ENCODE results near the gene SRPK3.
"Not testable (repeated sequence)": the region's sequence is repeated elsewhere in the genome, so short reads cannot be mapped to it uniquely, and the experiment has no call there.

SRPK3 gene, protein sequence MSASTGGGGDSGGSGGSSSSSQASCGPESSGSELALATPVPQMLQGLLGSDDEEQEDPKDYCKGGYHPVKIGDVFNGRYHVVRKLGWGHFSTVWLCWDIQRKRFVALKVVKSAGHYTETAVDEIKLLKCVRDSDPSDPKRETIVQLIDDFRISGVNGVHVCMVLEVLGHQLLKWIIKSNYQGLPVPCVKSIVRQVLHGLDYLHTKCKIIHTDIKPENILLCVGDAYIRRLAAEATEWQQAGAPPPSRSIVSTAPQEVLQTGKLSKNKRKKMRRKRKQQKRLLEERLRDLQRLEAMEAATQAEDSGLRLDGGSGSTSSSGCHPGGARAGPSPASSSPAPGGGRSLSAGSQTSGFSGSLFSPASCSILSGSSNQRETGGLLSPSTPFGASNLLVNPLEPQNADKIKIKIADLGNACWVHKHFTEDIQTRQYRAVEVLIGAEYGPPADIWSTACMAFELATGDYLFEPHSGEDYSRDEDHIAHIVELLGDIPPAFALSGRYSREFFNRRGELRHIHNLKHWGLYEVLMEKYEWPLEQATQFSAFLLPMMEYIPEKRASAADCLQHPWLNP

DNA sequence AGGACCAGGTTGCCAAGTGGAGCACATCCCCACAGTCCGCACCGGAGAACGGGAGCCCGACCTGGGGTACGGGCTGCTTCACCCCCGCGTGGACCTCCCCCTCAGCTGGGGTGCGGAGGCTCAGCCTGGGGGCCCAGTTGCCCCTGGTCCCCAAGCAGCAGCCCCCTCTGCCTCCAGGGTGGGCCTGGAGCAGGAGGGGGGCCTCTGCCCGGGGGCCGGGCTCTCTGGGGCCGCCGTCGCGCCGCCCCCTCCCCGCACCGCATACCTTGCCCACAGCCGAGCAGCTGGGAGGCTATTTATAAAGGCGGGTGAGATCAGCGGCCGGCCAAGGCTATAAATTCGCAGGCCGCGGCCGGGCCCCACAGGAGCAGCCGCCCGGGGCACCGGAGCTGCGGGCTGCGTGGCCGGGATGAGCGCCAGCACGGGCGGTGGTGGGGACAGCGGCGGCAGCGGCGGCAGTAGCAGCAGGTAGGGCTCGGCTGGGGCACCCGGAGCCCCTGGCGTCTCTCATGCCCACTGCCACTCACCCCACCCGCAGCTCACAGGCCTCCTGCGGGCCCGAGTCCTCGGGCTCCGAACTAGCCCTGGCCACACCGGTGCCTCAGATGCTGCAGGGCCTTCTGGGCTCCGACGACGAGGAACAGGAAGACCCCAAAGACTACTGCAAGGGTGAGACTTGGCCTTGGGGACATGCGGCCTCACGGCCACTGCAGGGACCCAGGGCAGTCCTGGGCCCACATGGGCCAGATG lies at the start of gene SRPK3:
Gene SRPK3 (plus strand): TSS at position 364 of the 750 bp plus-strand sequence. CDS start 46 bp downstream, at position 410.
- no peak for DNase-seq

DNA sequence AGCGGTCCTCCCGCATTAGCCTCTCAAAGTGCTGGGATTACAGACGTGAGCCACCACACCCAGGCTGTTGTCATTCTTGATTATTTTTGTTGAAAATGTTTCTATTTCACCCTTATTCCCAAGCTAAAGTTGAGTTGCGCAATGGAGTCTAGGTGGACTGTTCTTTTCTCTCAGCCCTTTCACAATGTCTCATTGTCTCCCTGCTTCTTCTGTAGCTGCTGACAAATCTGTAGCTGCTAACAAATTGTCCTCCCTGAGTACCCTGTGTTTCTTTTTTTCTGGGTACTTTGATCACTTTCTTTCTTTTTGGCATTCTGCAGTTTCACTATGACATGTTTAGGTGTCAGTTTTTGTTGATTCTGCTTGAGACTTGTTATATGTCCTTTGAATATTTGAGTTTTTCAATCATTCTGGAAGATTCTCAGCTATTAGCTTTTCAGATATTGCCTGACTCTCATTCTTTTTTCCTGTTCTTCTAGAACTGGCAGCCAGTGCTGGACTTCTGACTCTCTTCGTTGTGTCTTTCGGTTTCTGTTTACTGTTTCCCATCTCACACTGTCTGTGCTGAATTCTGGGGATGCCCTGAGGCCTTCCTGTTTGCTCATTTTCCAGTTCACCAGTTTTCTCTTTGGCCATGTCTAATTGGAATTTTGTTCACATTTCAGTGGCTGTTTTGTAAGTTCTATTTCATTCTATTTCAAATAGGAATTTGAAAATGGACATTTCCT lies 49.6 kb upstream of the SRPK3 start:
- no peak for DNase-seq

DNA sequence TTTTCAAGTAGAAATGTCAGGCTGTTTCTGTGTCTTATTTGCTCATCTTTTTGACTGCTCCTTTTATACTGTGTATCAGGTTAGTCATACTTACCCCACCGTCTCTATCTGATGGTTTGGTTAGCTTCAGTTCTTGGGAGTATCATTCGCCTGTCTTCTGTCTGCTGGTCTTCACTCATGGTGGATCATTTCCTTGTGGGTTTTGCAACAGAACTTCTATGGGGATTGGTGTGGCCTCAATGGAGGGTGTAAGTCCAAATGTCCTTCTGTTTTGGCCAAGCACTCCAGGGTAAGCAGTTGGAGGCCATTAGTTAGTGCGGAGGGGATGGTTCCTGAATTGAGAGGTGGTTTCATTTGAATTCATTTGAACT lies 49.0 kb upstream of the SRPK3 start:
- no peak for DNase-seq

DNA sequence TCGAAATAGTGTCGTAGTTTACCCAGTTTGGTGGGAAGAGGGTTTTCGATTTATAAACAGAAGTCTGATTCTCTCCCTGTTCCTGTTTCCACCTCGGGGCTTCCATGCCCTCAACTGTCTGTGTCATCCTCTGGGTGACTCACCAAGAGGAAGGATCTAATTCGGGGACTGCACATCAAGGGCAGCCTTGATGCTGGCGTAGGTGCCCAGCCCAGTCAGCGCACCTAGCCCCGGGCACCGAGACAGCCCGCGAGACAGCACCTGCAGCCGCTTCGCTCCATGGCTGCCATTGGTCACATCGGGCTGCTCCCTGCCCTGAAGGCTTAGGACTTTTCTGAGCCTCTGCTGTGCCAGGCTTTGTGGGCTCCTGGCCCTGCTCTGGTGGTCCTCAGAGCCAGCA lies 48.4 kb upstream of the SRPK3 start:
- no peak for DNase-seq

DNA sequence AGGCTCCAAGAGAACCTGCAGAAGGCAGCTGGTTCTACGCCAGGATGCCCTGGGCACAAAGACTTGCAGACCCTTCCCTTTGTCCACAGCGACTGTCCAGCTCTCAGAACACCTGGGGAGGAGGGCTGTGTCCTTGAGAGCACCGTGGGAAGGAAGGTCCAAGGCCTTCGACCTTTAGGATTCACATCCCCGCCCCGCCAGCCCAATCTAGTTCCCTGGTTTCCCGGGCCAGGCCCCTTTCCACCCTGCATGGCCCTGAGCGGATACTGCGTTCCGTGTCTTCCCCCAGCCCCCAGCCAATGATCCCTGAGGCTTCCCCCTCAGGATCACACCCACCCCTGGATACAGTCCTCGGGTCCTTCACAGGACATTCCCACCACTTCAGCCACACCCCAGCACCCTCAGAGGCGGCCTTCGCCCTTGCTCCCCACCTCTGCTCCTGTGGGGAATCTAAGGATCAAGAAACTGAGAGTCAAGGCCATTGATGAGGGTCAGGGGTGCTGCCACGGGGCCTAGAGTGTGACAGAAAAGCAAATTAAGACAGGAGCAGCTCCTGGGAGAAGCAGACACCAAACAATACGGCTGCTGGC lies 47.1 kb upstream of the SRPK3 start:
- DNase-seq, result no peak

DNA sequence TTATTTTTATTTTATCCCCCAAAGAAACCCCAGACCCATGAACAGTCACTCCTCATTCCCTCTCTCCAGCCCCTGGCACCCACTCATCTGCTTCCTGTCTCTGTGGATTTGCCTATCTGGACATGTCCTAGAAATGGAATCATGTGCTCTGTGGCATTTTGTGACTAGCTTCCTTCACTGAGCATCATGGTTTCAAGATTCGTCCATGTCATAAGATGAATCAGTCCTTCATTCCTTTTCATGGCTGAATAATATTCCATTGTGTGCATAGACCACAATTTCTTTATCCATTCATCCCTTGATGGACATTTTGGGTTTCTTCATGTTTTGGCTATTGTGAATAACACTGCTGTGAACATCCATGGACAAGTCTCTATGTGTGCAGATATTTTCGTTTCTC lies 46.0 kb upstream of the SRPK3 start:
- no peak for DNase-seq

DNA sequence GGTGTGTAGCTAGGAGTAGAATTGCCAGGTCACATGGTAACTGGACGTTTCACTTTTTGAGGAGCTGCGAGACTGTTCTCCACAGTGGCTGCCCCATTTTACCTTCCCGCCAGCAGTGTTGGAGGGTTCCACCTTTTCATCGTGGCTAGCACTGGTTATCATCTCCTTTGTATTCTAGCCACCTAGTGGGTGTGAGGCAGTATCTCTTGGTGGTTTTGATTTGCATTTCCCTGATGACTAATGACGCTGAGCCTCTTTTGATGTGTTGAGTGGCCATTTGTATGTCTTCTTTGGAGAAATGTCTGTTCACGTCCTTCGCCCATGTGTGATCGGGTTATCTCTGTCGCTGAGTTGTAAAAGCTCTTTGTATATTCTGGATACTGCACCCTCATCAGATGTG lies 45.6 kb upstream of the SRPK3 start:
- DNase-seq, result no peak

DNA sequence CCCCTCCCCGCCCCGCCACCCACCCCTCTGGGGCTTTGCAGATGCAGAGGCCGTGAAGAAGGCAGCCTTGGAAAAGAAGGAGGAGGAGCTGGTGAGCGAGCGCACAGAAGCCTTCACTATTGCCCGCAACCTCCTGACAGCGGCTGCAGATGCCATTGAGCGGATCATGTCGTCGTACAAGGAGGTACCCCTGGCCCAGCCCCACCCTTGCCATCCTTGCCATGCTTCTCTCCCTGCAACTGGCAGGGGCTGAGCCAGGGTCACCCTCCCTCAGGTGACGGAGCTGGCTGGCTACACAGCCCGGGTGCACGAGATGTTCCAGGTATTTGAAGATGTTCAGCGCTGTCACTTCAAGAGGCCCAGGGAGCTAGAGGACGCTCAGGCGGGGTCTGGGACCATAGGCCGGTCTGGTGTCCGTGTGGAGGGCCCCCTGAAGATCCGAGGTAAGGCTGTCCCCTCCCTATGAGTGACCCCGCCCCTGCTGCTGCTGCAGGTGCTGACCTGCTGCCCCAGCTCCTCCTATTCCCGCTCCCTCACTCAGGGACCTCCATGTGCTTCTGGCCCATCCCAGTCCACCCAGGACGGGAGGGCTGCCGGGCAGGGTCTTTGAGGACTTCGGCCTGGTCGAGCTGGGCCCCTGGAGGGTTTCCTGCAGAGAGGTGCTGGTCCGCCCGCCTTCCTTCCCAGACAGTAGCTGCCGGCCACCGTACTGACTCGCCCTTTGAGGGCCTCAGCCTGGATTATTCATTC lies 44.6 kb upstream of the SRPK3 start:
- no peak for DNase-seq

DNA sequence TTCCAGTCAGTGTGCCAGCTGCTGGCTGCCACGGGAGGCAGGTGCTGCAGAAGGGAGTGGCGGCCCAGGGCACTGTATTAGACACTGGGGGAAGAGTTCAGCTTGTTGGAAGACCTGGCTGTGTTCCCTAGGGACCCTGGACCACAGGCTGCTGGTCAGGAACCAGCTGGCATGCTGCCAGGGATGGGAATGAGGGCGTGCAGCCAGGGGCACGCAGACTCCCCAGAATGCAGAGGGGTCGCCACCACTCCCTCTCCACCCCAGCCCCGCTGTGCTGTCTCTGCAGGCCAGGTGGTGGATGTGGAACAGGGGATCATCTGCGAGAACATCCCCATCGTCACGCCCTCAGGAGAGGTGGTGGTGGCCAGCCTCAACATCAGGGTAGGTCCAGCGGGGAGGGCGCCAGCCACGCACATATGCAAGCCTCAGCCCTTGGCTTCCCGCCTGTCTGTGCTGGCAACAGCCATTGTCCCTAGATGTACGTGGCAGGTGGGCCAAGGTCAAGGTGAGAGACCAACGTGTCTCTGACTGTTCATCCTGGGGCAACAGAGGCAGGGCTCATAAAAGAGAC lies 43.9 kb upstream of the SRPK3 start:
- no peak for DNase-seq

DNA sequence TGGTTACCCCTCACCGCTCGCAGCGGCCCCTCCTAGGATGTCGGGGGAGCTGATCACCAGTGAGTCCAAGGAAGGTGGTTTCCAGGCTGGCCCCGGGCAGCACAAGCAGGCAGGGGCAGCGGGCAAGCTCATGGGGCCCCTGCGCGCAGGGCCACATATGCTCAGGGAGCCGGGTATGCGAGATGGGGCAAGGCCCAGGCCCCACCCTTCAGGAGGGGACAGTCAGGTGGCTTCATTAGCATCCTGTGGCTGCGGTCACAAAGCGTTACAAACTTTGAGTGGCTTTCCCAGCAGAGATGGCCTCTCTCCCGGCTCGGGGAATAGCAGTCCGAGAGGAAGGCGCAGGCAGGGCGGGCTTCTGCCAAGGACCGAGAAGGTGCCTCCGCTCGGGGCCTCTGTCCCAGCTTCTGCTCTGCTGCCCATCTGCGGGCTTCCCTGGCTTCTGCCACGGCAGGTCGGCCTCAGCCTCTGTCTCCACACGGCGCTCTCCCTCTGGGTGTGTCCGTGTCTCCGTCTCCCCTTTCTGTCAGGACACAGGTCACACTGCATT lies 42.7 kb upstream of the SRPK3 start:
- DNase-seq, result no peak

DNA sequence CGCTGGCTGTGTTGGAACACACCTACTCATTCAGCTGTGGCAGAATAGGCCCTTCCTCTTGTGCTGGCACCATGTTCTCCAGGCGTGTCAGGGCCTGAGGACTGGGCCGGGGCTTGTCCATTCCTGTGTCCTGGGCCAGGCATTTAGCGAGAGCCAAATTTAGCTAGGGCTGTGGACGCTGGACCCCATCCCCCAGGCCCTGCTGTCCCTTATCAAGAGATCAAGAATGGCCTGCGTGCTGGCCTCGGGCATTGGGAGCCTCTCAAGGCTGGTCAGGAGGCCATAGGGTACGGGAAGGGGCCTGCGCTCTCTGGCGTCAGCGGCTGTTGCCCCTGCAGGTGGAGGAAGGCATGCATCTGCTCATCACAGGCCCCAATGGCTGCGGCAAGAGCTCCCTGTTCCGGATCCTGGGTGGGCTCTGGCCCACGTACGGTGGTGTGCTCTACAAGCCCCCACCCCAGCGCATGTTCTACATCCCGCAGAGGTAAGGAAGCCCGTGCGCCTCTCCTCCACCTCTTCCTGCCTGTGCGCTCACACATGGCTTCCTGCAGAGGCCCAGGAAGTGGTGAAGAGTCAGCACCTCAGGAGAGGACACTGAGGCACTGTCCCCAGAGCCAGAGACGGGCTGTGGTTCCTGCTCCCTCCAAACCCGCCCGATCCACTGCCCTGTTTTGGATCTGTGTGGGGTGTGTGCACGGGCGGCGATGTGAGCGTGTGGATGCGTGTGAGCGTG lies 40.9 kb upstream of the SRPK3 start:
- DNase-seq, result no peak

DNA sequence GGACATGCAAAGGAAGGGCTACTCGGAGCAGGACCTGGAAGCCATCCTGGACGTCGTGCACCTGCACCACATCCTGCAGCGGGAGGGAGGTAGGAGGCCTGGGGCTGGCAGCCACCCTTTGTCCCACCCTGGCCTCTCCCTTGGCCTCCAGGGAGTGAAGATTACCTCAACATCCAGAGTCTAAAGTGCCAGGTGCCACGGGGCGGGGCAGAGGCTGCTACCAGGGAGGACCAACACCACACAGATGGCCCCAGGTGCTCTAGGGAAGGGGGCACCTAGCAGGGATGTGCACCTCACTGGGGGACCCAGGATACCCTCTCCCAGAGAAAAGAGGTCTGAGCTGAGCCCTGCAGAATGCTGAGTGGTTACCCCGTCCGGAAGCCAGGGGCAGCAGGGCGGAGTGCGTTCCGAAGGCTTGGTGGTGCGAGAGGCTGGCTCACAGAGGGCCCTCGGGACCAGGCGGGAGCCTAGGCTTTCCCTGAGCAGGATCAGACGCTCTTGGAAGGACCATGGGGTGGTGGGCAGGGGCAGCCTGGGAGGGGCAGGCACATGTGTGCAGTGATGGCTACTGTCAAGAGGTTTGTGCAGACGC lies 40.1 kb upstream of the SRPK3 start:
- no peak for DNase-seq

DNA sequence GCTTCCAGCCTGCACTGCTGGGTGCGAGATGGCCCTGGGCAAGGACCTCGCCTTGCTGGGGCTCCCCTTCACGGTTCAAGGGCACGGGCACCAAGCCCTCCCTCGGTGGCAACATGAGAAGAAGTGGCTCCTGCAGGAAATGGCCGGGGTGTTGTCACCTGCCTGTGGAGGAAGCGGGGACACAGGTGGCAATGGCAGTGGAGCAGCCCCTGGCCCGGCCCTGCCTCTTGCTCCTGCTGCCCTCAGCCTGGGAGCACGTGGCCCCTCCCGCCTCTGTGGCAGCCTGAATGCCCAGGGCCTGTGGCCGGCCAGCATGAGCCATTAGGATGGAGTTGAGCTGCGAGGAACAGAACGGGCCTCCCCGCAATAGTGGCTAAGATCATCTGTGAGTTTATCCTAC lies 39.4 kb upstream of the SRPK3 start:
- DNase-seq, result no peak

DNA sequence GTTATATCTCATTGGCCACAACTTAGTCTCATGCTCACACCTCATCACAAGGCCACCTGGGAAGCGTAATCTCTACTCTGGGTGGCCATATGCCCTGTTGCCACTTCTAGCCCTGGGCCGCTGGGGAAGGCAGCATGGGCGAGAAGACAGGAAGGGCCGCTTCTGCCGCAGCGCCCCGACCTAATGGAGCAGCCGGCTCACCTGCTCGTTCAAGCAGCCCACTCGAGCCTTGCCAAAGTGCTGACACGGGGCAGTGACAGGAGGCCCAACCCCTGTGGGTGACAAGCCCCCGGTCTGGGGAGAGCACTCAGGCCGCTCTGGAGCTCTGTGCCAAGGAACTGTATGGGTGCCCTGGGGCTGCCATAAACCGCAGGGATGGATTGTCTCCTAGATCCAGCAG lies 38.7 kb upstream of the SRPK3 start:
- not testable (repeated sequence) for DNase-seq

DNA sequence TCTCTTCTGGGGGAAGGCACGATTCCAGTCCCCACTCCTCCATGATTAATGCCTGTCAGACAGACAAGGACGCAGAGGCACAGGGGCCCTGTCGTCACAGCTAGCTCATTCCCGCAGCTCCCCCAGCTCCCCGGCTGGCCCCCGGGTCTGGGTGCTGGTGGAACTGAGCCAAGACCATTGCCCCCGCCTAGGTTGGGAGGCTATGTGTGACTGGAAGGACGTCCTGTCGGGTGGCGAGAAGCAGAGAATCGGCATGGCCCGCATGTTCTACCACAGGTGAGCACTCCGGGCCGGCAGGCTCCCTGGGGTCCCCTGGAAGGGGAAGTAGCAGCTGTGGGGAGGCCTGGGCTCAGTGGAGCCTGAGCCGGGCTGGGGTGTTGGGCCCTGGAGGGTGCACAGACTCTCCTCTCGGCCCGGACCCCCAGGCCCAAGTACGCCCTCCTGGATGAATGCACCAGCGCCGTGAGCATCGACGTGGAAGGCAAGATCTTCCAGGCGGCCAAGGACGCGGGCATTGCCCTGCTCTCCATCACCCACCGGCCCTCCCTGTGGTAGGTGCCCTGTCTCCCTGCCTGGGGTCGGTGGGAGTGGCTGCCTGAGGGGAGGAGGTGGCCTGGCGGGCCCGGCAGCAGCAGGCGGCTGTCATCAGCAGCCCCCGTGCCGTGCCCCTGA lies 37.9 kb upstream of the SRPK3 start:
- not testable (repeated sequence) for DNase-seq

DNA sequence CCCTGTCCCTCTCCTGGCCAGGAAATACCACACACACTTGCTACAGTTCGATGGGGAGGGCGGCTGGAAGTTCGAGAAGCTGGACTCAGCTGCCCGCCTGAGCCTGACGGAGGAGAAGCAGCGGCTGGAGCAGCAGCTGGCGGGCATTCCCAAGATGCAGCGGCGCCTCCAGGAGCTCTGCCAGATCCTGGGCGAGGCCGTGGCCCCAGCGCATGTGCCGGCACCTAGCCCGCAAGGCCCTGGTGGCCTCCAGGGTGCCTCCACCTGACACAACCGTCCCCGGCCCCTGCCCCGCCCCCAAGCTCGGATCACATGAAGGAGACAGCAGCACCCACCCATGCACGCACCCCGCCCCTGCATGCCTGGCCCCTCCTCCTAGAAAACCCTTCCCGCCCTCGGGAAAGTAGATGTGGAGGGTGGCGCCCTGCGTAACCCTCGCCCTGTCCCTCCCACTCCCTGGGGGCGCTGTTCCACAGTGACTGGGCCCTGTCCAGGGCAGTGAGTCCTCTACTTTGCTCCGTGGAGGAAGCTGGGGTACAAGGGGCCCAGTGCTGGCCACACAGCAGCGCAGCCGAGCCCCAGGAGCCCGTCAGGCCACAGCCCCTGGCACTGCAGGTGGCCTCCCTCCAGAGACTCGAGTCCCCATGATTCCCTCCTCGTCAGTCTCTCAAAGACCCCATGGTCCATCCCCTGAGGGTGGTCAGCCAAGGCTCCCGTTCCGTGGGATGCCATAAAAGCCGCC lies 37.2 kb upstream of the SRPK3 start:
- not testable (repeated sequence) for DNase-seq

DNA sequence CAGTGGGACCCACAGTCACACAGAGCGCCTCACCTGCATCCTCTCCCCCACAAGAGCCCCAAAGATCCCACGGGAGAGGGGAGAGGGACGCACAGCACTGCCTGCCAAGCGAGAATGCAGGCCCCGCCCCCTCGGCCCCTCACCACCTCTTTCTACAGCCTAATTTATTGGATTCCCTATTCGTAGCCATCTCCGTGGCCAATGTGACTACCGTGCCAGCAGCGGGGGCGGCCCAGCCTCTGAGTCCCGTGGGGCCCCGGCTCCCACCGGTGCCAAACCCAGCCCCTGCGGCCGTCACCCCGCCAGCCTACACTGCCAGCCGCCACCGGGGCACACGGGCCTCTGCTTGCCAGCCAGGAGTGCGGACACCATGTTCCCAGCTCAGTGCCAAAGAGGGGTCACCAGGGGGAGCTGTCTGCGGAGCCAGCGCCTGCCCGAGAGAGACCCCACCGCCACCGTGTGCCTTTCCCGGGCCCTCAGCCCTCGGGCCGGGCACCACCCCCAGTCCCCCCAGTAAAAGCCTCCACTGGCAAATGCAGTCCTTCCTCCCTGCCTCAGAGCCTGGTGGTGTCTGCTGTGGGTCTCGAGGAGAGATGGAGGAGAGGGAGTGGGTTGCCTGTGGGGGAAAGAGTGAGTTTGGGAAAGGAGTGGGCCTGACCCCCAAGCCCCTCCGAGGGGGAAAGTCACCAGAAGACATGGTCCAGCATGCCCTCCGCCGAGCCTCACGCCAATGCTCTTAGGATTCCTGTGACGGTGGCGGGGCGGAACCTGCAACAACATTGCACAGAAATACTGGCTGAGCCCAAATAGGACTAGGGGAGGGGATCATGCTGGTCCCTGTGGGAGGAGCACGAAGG lies 36.4 kb upstream of the SRPK3 start:
- no peak for DNase-seq

DNA sequence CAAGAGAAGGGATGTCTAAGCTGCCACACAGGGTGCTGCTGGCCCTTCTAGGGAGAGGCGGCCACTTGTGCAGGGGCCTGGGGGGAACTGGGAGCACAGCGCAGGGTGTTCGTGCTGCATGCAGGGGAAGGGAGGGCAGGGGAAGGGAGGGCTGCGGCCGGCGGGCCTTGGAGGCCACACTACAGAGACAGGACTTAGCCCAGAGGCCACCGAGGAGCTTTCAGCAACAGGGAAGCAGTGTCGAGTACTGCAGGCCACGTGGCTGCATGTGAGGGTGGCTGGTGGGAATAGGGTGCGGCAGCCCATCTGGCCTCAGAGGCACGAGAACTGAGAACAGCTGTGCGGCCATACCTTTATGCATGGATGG lies 35.8 kb upstream of the SRPK3 start:
- not testable (repeated sequence) for DNase-seq
